Brain microvascular endothelial cell (primary cell): ENCODE data around the gene PRKCH.

Experiments used
- DNase-seq: peaks from one replicate; pipeline ENCODE4 v3.0.0-alpha.2; 2020
- H3K27ac ChIP-seq: fragments of 250-450 bp; sonication (Bioruptor Pico); 2 replicates; pipeline ENCODE4 v1.5.1; 2020; ENCODE audit warnings: mild to moderate bottlenecking, moderate library complexity
- H3K27me3 ChIP-seq: fragments of 250-450 bp; sonication (Bioruptor Pico); replicated peaks from 2 replicates; pipeline ENCODE4 v1.5.1; 2020; ENCODE audit warnings: mild to moderate bottlenecking
- H3K36me3 ChIP-seq: fragments of 250-450 bp; sonication (Bioruptor Pico); replicated peaks from 2 replicates; pipeline ENCODE4 v1.5.1; 2020; ENCODE audit warnings: mild to moderate bottlenecking
- H3K4me3 ChIP-seq: 2 replicates; pipeline ENCODE4 v1.5.1; 2011; ENCODE audit warnings: low read depth, mild to moderate bottlenecking, control low read depth, low read length, moderate library complexity
- in situ Hi-C: cut with HindIII; loops from 2 replicates; pipeline ENCODE4 v1.10.0; 2017; ENCODE audit warnings: low sequenced_read_pairs, low pct_ligation_motif_present
- TF ChIP-seq, protein P1 (sequence below): IDR thresholded peaks from 2 replicates; pipeline ENCODE4 v1.5.1; 2011; ENCODE audit warnings: low read depth, mild to moderate bottlenecking, moderate library complexity, low read length, control low read depth, inconsistent platforms; ENCODE audit errors: missing control alignments

The PRKCH gene

DNA sequence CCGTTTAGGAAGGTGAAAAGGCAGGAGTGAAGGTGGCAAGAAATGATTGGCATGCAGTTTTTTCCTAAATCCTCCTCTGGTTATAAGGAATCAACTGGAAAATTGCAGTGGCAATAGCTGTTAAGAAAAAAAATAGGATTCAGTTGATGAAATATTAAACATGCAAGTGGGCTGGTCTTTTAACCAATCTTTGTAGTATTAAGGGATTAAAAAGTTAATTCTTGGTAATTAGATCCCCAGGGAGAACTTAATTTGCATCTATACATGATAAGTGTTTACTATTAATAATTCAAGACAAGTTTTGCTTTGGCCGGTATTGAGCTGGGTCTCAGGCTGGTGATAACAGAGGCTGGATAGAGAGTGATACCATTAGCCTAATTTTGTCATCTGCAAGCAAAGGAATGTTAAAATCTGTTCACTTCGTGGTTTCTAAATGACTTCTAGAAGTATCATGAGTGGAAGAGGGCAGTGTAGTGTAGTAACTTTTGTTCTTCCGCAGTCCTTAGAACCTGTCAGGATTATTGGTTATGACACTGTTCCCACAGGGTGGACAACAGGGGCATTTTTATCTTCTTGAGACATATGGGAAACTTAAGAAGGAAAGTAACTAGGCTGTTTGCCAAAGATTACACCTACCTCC lies 118.5 kb downstream of the PRKCH start:
- peak overlapping the region; percentile 32 for H3K27ac ChIP-seq
- H3K27me3 ChIP-seq, result no peaks in the 10 kb centered on the region
- H3K4me3 ChIP-seq, result no peak overlapping the region
- no peaks in the 10 kb centered on the region for H3K36me3 ChIP-seq
- no peak for DNase-seq
- TF ChIP-seq, protein P1, sequence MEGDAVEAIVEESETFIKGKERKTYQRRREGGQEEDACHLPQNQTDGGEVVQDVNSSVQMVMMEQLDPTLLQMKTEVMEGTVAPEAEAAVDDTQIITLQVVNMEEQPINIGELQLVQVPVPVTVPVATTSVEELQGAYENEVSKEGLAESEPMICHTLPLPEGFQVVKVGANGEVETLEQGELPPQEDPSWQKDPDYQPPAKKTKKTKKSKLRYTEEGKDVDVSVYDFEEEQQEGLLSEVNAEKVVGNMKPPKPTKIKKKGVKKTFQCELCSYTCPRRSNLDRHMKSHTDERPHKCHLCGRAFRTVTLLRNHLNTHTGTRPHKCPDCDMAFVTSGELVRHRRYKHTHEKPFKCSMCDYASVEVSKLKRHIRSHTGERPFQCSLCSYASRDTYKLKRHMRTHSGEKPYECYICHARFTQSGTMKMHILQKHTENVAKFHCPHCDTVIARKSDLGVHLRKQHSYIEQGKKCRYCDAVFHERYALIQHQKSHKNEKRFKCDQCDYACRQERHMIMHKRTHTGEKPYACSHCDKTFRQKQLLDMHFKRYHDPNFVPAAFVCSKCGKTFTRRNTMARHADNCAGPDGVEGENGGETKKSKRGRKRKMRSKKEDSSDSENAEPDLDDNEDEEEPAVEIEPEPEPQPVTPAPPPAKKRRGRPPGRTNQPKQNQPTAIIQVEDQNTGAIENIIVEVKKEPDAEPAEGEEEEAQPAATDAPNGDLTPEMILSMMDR, result no peak
- in situ Hi-C loops, result no loop called here

DNA sequence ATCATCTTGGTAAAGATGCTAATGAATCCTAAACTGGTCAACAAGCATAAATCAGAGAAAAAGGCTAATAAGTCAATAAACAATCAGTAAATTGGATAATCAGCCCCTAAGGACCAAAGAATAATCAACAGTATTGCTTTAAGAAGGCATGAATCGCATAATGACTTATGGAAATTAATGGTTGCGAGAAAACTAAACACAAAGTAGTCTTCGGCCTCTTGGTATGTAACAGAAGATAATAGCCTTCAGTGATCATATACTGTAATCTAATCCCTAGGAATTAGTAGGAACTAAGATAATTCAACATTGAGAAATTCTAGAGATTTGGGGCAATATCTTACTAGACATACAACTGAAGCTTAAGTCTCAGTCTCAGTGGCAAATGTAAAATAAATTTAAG lies 122.1 kb downstream of the PRKCH start:
- in situ Hi-C loops, result no loop called here
- DNase-seq, result no peak
- Histone ChIP-seq H3K27me3 (no peaks in the 10 kb centered on the region), H3K4me3 (no peak overlapping the region), H3K36me3 (no peaks in the 10 kb centered on the region), H3K27ac (no peak overlapping the region)
- TF ChIP-seq, protein P1, result no peak

DNA sequence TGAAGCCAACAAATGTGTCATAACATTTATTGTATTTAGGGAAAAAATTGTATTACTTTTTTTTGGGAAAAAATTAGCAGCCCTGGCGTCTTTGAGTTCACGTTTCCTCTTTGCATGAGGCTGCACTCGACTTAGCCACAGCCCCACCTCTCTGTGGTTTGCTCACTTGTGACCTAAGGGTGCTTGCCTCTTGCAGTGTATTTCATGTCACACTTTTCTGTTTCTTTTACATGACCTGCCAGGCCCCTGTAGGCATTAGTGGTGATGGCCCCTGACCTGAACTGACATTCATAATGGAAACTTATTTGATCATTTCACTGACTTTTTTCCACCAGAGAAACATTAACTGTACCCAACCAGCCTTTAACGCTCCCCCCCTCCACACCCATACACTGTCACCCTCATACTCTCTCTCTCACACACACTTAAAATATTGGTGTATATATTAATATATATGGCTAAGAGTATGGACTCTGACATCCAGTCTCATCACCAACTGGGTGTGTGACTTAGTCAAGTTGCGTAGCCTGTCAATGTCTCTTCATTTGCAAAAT lies 122.9 kb downstream of the PRKCH start:
- Histone ChIP-seq H3K36me3 (no peaks in the 10 kb centered on the region), H3K27ac (no peak overlapping the region), H3K4me3 (no peak overlapping the region), H3K27me3 (no peaks in the 10 kb centered on the region)
- TF ChIP-seq, protein P1, result no peak
- in situ Hi-C loops, result no loop called here
- DNase-seq, result no peak

DNA sequence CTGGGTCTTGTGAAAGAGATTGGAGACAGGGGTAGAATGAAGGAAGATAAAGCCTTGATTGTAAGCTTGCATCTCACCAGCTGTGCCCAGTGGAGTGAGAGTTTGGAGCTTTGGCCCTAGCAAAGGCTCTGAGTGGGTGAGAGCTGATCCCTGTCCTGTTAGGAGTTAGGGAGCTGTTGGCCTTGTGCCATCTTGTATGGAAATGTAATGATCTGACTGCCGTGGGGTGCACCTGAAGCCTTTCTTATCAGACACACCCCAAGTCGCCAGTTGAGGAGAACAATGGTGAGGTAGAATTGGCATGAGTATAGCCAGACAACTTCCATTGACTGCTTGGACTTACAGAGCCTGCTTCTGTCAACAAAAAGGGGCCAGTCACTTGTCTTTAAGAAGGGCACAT lies 130.1 kb downstream of the PRKCH start:
- H3K27me3 ChIP-seq, result no peaks in the 10 kb centered on the region
- DNase-seq, result no peak
- TF ChIP-seq, protein P1, result no peak
- no peaks in the 10 kb centered on the region for H3K36me3 ChIP-seq
- in situ Hi-C loops, result loop anchor here (25.0 kb wide), 1 partner anchor 261 kb away; no protein-coding TSS in a partner anchor
- no peak overlapping the region for H3K27ac ChIP-seq
- H3K4me3 ChIP-seq, result no peak overlapping the region

DNA sequence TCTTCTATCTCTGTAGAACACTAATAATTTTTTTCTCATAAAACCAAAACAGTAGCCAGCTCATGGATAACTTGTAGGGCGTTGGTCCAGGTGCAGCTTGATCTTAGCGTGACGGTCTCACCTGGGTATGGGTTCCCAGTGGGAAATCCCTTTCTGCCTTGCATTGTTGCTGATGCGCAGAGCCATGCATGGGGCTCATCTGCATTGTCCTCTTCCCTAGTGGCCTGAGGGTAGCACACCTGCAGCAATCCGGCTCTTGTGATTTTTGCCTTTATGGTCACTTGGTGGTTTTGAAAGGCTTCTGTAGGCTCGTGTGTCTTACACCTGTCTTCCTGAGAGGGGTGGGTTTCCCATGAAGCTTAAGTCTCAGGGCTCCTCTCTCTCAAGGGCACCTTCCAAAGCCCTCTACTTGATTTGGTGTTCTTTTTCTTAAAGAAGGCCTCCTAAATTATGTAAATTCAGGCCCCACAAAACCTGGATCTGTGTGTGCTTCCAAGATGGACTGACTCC lies 130.6 kb downstream of the PRKCH start:
- no peak for DNase-seq
- Histone ChIP-seq H3K4me3 (no peak overlapping the region), H3K27ac (no peak overlapping the region), H3K27me3 (no peaks in the 10 kb centered on the region), H3K36me3 (no peaks in the 10 kb centered on the region)
- TF ChIP-seq, protein P1, result no peak
- in situ Hi-C loops, result loop anchor here (25.0 kb wide), 1 partner anchor 260 kb away; no protein-coding TSS in a partner anchor
